OCI-LY3 (cell line): ENCODE measurements around the gene NKD2.

Source experiments
- H2AFZ ChIP-seq: fragments of 200-600, 300-600 bp; shearing (Covaris generic); 2 replicates; pipeline ENCODE4 v1.6.0; 2014; ENCODE audit warnings: antibody characterized with exemption, low read depth, low read length
- H3K27ac ChIP-seq: fragments of 200-600, 300-600 bp; sonication (generic); 2 replicates; pipeline ENCODE4 v1.5.1; 2014; ENCODE audit warnings: mild to moderate bottlenecking, low read length, moderate library complexity, mixed read lengths
- H3K27me3 ChIP-seq: fragments of 200-600, 300-600 bp; sonication (generic); 2 replicates; pipeline ENCODE4 v1.6.1; 2014; ENCODE audit warnings: low read depth, low read length, mixed read lengths
- H3K36me3 ChIP-seq: fragments of 200-600, 300-600 bp; sonication (generic); replicated peaks from 2 replicates; pipeline ENCODE3; 2014; ENCODE audit warnings: low read depth, low read length, mixed read lengths
- H3K4me1 ChIP-seq: fragments of 300-600, 200-600 bp; sonication (generic); 2 replicates; pipeline ENCODE4 v1.6.1; 2014; ENCODE audit warnings: low read length, mixed read lengths
- H3K4me2 ChIP-seq: fragments of 200-600, 300-600 bp; sonication (generic); 2 replicates; pipeline ENCODE4 v1.6.1; 2014; ENCODE audit warnings: low read length, mixed read lengths
- H3K4me3 ChIP-seq: fragments of 300-600, 200-600 bp; sonication (generic); 2 replicates; pipeline ENCODE4 v1.5.1; 2014; ENCODE audit warnings: antibody characterized with exemption, mild to moderate bottlenecking, low read length, moderate library complexity
- H3K79me2 ChIP-seq: fragments of 300-600, 200-600 bp; shearing (Covaris generic); 2 replicates; pipeline ENCODE4 v1.6.1; 2014; ENCODE audit warnings: mild to moderate bottlenecking, low read length, mixed read lengths
- H3K9ac ChIP-seq: fragments of 300-600, 200-600 bp; shearing (Covaris generic); 2 replicates; pipeline ENCODE4 v1.6.0; 2014; ENCODE audit warnings: mild to moderate bottlenecking, low read length, moderate library complexity
- H3K9me3 ChIP-seq: fragments of 200-600, 300-600 bp; shearing (Covaris generic); 2 replicates; pipeline ENCODE4 v1.6.1; 2014; ENCODE audit warnings: low read length, mixed read lengths; ENCODE audit not compliant: insufficient read depth
- H4K20me1 ChIP-seq: fragments of 200-600, 300-600 bp; sonication (generic); 2 replicates; pipeline ENCODE4 v1.6.1; 2016; ENCODE audit warnings: low read length, mixed read lengths; ENCODE audit not compliant: insufficient read depth
- EZH2phosphoT487 ChIP-seq: fragments of 200-600 bp; shearing (Covaris generic); IDR thresholded peaks from 2 replicates; pipeline ENCODE4 v1.6.1; 2018; ENCODE audit warnings: antibody characterized with exemption, mixed run types, low read depth
- TF ChIP-seq, protein P1 (sequence below): fragments of 200-600, 300-600 bp; sonication (generic); IDR thresholded peaks from 2 replicates; pipeline ENCODE4 v1.5.1; 2014; ENCODE audit warnings: antibody characterized with exemption, low read length, low read depth

NKD2 gene

DNA sequence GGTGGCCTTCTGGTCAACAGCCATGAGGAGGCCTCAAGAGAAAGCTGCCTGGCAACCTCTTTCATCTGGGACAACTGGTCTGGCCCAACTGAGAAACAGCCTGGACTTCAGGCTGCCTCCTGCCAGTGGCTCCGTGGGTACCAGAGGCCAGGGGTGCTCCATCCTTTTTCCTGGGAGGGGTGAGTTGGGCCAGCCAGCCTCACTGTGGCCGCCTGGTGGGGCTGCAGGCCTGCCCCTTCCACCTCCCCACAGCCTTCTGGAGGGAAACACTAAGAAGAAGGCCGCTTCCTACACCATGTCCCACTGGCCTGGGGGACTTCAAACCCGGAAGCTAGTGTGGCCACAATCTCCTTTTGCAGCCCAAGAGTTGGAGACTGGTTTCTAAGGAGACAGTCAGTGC is 13.8 kb upstream of the NKD2 start:
- Histone ChIP-seq H2AFZ (no peak overlapping the region), H3K4me3 (no peak overlapping the region), H3K79me2 (no peaks in the 10 kb centered on the region), H3K4me1 (no peaks in the 10 kb centered on the region), H3K9me3 (no peaks in the 10 kb centered on the region), H3K27ac (no peak overlapping the region), H3K9ac (no peak overlapping the region), H3K27me3 (no peaks in the 10 kb centered on the region; the same call in 1 of the 2 replicates), H3K4me2 (no peak overlapping the region), H3K36me3 (no peaks in the 10 kb centered on the region), H4K20me1 (no peaks in the 10 kb centered on the region)
- TF ChIP-seq EZH2phosphoT487 = no peak
- TF ChIP-seq, protein P1, sequence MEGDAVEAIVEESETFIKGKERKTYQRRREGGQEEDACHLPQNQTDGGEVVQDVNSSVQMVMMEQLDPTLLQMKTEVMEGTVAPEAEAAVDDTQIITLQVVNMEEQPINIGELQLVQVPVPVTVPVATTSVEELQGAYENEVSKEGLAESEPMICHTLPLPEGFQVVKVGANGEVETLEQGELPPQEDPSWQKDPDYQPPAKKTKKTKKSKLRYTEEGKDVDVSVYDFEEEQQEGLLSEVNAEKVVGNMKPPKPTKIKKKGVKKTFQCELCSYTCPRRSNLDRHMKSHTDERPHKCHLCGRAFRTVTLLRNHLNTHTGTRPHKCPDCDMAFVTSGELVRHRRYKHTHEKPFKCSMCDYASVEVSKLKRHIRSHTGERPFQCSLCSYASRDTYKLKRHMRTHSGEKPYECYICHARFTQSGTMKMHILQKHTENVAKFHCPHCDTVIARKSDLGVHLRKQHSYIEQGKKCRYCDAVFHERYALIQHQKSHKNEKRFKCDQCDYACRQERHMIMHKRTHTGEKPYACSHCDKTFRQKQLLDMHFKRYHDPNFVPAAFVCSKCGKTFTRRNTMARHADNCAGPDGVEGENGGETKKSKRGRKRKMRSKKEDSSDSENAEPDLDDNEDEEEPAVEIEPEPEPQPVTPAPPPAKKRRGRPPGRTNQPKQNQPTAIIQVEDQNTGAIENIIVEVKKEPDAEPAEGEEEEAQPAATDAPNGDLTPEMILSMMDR = no peak; the same call in 1 of the 2 replicates

- Histone ChIP-seq H3K9ac (no peak overlapping the region), H3K27ac (no peak overlapping the region), H4K20me1 (no peaks in the 10 kb centered on the region), H2AFZ (no peak overlapping the region), H3K4me3 (no peak overlapping the region), H3K4me2 (no peak overlapping the region), H3K4me1 (no peaks in the 10 kb centered on the region), H3K36me3 (no peaks in the 10 kb centered on the region), H3K79me2 (no peaks in the 10 kb centered on the region), H3K27me3 (no peaks in the 10 kb centered on the region; the same call in 1 of the 2 replicates), H3K9me3 (no peaks in the 10 kb centered on the region)
- TF ChIP-seq EZH2phosphoT487 = no peak
- TF ChIP-seq, protein P1 = no peak
Measured at GRCh38 chr5:995318-995717, 13.3 kb upstream of the NKD2 start.

DNA sequence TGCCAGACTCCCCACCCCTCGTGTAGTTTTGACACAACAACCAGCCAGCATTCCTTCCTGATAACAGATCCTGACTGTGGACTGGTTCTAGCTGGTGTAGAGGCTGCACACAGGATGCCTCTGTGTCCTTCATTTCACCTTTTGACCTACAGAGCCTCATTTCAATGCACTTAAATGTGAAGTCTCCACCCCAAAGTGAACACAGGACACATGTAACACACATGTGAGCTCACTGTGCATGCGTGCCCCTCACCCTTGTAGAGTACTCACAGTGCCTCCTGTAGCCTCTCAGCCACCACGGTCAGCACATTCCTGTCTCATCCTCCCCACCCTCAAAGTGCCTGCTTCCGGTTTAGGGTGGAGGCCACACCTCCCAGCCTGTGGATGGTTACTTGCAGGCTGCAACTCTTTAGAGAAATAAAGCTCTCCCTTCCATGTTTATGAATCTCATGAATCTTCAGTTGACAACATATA is 11.6 kb upstream of the NKD2 start:
- H3K4me3 ChIP-seq = no peak overlapping the region
- H3K4me2 ChIP-seq = no peak overlapping the region
- H3K27me3 ChIP-seq = no peaks in the 10 kb centered on the region; the same call in 1 of the 2 replicates
- TF ChIP-seq, protein P1 = no peak
- no peak for TF ChIP-seq EZH2phosphoT487
- H4K20me1 ChIP-seq = no peaks in the 10 kb centered on the region
- no peaks in the 10 kb centered on the region for H3K79me2 ChIP-seq
- H3K36me3 ChIP-seq = no peaks in the 10 kb centered on the region
- no peak overlapping the region; the same call in 1 of the 2 replicates for H2AFZ ChIP-seq
- H3K9ac ChIP-seq = no peak overlapping the region
- H3K27ac ChIP-seq = no peak overlapping the region
- no peaks in the 10 kb centered on the region for H3K9me3 ChIP-seq
- no peaks in the 10 kb centered on the region for H3K4me1 ChIP-seq

DNA sequence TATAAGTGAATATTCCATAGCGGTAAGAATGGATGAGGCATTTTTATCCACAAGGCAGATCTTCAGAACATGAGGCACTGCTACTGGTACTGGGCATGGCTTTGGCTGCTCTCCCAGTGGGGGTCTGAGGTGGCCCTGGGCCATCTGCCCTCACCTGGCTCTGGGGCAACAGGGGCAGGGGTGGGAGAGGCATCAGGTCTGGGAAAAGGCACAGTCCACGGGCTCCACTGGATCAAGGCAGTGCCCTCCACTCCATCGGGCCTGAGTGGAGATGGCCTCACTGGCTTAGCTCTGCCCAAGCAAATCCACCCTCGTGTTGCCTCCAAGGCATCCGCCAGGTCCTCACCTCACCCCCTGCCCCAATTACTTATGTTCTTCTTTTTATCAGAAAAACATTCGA is 10.9 kb upstream of the NKD2 start:
- no peaks in the 10 kb centered on the region; the same call in 1 of the 2 replicates for H3K27me3 ChIP-seq
- no peak overlapping the region for H3K27ac ChIP-seq
- no peaks in the 10 kb centered on the region for H3K4me1 ChIP-seq
- H3K9ac ChIP-seq = no peak overlapping the region
- H3K4me3 ChIP-seq = no peak overlapping the region
- H3K9me3 ChIP-seq = no peaks in the 10 kb centered on the region
- no peaks in the 10 kb centered on the region for H3K36me3 ChIP-seq
- H3K4me2 ChIP-seq = no peak overlapping the region
- no peaks in the 10 kb centered on the region for H3K79me2 ChIP-seq
- TF ChIP-seq, protein P1 = no peak
- TF ChIP-seq EZH2phosphoT487 = no peak
- no peak overlapping the region for H2AFZ ChIP-seq
- H4K20me1 ChIP-seq = no peaks in the 10 kb centered on the region
